GM18517 (cell line): ENCODE results near the gene JPH4.

ENCODE experiments used
- ATAC-seq: cut with Tn5 transposase; IDR thresholded peaks from one replicate; pipeline ENCODE4 v1.9.1; 2021; ENCODE audit warnings: mild to moderate bottlenecking, moderate library complexity; ENCODE audit not compliant: unreplicated experiment

JPH4 gene

DNA sequence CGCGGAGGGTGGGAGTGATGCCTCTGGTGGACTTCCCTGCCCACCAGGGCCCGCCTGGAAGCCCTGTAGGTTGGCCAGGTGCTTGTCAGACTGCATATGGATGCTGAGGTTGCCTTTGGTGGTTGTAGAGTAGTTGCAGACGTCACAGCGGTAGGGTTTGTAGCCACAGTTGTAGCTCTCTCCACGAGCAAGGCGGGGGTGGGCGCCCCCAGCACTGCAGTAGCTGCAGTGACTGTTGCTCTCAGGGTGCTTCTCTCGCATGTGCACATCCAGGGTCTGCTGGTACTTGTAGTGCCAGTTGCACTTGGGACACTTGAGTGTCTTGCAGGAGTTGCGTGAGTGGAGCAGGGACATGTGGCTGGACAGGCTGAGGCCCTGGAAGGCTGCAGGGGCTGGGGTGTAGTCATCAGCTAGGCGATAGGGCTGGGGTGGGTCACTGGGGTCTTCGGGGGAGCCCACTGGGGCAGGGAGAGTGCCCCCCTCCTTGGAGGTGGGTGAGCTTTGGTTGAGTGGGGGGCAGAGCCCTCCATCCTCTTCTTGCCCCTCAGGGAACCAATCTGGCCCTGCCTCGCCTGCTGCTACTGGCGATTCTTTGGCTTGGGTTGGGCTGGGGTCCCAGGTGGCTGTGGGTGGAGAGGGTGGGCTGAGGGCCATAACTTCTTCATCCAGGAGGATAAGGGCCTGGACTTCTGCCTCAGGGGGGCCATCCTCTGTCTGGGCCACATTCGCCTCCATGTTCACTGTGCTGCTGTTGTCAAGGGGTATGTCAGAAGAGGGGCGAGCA, 44.7 kb downstream of the JPH4 start:
- ATAC-seq, result no peak

DNA sequence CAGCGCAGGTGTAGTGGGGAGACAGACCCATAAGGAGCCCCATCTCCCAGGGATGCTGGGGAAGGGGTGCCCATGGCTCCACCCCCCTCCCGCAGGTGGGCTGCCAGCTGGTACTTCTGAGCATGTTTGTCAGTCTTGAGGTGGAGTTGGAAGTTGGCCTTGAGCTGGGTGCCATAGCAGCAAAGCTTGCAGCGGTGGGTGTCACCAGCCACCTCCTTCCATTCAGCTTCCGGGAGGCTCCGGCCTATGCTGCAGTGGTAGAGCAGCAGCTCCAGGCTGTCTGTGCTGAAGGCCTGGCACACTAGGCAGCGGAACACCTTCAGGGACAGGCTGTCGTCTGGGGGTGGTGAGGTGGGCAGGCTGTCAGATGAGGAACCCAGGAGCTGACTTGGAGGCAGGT, 45.9 kb downstream of the JPH4 start:
- ATAC-seq, result no peak

DNA sequence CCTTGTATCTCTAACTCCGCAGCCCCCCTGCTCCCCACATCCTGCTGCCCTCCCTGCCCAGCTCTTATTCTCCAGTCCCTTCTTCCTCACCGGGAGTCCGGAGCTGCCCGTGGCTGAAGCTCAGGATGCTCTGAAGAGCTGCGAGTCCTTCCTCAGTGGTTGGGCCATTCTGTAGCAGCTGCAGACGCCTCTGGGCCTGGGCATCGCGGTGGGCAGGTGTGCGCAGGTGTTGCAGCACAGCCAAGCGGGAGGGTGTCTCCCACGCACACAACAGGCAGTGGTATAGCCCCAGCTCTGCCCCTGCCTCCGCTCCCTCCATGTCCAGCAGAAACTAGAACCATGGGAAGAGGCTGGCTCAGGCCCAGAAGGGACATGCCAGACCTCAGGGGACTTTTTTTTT, 47.2 kb downstream of the JPH4 start:
- ATAC-seq, result no peak

DNA sequence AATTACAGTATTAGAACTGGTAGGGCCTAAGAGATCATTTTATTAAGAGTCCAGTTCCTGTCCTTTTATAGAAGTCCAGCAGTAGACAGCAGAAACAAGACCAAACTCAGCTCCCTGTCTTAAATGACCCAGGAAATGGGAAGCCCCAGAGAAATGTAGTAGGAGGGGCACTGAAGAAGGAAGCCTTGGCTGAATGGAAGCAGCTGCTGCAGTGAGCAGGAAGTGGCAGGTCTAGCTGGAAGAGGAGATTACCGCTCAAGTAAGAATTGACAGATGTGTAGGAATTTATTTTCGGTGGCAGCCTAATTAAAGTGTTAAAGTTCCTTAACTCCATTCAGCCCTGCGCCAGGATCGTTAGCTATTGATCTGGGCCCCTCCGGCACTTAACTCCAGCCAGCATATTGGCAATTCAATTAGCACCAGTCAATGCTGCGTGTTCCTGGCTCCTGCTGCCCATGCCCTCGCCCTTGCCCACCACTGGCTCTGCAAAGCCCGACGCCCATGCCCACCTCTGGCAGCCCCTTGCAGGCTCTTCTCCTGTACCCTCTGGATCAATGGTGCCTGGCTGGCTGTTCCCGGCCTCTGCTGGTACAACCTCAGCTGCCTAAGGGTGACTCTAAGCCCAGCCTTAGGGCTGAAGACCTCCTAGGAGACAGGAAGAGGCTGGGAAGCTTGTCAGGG, 48.1 kb downstream of the JPH4 start:
- ATAC-seq, result no peak

DNA sequence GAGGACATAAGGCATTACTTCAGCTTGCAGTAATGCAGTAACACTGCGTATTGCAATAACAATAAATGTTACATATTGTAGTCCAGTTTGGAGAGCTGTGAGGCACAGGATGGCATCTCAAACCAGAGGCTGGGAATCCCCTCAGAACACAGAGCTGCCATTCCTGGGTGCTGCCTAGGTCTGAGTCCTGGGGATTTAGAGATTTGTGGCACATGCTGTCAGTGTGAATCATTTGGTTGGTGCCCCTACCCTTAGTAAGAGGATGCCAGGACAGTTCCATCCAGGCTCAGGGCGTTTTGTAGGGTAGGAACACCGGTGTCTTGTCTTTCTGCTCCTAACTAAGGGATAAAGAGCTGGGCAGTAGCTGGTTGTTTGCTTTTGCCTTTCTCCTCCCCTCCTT, 49.6 kb downstream of the JPH4 start:
- no peak for ATAC-seq

DNA sequence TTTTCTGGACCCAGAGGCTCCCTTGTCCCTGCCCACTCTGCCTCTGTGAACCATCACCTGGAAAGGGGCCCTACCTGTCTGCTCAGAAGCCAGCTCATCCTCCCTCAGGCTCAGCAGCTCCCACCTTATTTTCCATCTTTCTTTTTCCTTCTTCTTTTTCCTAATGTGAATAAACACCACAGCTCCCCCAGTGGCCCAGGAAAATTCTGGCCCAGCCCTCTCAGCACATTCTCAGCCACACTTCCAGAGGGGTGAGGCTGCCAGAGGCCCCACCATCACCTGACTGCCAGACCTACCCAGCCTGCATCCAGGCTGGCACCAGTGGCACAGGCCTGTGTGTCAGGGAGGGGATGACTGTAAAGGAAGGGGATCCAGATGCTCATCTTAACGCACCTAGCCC, 50.0 kb downstream of the JPH4 start:
- ATAC-seq, result no peak

DNA sequence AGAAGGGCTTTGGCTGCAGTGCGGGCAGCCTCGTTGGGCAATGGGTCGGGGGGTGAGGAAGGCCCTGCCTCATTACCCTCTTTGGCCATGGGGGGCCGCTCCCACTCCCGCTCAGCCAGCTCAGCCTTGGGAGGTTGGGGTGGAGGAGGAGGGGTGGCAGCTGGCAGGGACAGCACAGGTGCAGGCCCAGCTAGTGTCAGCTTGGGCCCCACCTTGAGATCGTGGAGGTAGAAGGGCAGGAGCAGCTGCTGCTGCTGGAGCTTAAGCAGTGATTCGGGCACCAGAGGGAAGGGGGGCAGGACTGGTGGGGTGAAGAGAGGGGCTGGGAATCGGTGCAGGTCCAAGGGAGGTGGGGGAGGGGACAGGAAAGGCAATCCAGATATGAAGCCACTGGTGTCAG, 53.0 kb downstream of the JPH4 start:
- no peak for ATAC-seq

DNA sequence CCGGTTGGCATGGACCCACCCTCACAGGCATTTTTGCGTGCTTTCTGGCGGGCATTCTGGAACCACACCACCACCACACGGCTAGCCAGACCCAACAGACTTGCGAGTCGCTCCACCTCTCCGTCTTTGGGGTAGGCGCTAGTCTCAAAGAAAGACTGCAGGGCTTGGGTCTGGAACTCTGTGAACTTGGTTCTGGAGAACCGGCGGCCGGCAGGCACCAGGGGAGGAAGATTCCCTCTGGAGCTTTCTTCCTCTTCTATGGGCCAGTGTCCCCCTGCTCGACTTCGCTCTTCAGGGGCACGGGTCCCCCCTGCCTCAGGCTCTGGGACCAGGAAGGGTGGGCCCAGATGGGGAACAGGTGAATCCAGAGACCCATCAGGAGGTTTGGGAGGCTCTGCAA, 53.6 kb downstream of the JPH4 start:
- no peak for ATAC-seq

DNA sequence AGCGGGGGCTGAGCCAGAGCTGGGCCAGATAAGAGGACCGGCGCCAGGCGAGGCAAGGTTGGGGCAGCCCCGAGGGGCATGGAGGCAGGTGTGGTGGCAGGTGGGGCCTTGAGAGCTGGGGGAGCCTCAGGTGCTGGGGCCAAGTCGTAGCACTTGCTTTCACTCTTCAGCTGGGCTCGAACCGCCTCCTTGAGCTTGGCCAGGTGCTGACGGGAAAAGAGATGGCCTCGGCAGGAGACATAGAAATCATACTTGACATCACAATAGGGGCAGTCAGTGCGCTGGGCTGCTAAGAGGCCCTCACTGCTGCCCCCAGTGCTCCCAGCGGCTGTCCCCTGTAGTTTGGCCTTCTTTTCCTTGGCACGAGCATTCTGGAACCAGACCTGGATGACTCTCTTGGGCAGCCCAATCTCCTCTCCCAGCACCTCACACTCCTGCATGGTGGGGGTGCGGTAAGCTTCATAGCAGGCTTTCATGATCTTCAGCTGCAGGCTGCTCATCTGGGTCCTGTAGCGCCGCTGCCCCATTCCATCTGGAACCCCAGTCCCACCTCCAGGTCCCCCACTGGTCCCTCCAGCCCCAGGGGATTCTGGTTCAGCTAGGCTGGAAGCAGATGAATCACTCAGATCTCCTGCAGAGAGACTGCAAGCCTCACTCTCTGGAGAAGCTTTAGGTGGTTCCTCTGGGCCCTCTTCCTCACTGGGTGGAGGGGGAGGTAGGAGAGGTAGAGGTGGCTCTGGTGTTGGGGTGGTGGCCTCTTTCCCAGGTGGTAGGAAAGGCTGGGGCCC, 55.2 kb downstream of the JPH4 start:
- ATAC-seq, result no peak

DNA sequence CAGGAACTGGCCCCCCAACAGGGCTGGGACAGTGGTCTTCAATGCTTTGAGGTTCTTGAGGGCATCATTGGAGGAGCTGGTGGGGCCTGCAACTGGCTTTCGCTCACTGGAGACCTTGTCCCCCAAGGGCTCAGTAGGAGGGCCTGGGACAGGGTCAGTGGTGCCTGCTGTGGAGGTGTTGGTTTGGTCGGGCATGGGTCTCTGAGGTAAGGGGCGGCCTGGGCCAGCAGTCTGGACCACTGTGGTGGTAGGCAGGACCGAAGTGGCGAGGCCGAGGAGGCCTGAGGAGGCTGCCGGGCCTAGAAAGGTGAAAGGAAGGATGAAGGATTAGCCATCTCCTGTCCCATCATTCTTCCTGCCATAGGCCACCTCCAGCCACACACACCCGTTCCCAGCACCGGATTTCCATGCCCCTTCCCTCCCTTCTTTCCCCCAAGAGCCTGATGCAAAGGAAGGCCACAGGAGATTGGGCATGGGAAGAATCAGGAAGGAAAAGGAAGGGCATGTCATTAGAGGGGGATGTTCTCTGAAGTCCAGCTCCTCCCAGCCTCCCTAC, 55.9 kb downstream of the JPH4 start:
- ATAC-seq, result no peak

DNA sequence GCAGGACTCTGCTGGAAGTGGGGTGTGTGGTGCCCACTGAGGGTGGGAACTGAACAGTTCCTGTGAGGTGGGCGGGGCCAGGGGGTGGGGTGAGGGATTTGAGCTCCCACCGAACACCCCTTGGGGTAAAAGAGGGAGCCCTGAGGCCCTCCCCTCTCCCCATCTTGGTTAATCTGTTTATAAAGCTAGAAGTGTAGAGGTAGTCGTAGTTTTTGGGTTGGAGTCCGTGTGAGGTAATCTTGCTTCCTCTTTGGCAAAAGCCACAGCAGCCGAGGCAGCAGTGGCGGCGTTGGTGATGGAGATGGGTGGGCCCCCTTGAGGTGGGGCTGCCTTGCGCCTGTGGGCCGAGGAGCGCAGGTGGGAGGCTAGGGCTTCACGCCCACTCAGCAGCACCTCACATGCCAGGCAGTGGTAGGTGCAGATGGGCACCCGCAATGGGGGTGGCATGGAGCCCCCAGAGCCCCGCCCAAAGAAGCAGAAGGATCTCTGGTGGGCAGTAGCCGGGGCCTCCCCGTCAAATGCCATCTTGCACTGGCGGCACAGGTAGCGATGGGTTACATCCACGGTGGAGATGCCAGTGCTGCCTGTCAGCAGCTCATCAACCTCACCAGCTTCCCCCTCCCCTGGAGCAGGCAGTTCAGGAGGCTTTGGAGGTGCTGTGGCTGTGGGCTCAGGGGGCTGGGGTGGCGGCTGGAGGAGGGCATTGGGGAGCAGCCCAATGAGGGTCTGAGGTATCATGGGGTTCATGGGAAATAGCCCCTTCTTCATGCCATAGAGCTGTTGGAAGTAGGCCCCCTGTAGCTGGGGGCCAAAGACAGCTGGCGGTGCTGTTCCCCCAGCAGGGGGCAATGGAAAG, 56.6 kb downstream of the JPH4 start:
- ATAC-seq, result no peak

DNA sequence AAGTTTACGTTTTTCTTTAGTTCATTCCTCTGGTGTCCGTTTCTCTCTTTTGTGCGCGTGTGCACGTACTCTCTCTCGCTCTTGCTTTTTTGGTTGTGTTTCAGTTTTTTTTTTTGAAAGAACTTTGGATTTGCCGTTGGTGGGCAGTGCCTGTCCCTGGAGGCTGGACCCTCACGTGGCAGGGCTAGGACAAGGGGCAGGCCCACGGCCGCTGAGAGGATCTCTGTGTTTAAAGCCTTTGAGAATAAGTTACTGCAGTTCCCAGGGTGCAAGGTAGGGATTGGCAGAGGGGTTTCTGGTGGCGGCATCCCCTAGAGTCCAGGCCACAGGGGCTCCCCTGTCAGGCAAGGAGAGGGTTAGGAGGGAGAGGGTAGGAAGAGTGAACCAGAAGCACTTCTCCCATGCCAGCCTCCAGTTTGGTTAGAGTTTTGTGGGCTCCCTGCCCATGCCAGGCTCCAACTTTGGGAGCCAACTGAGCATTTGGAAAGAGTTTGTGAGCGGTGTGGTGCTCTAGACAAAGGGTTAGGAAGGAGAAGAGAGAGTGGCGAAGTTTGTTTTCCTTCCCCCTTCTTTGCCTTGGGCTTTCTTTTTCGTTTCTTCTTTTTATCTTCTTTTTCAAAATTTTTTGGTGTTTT, 57.6 kb downstream of the JPH4 start:
- ATAC-seq, result no peak

DNA sequence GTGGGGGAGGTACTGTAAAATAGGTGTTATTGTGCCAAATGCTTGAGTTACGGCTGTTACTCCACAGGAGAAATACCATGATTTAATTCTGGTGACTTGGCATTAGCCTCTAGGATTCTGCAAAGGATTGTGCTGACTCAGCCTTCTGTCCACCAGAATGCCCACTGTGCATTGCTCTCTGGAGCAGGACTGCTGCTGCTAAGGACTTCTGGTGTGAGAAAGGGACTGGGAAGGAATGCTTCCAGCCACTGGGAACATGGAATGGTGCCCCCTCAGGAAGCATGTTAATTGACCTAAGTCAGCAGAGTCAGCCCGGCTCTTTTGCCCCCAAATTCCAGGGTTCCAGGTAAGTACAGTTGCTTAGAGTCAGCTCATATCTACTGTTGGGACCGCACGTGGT, 59.9 kb downstream of the JPH4 start:
- ATAC-seq, result no peak
